GM19452 (cell line): ENCODE results near the gene BCL2L13.

ENCODE experiments used
- ATAC-seq: cut with Tn5 transposase; IDR thresholded peaks from one replicate; pipeline ENCODE4 v1.9.1; 2021; ENCODE audit not compliant: unreplicated experiment

Gene BCL2L13

GRCh38 chr22:17726006-17726927, 87.7 kb downstream of the BCL2L13 start:
- ATAC-seq = no peak

- ATAC-seq = no peak
These were observed 88.7 kb downstream of the BCL2L13 start for GRCh38 chr22:17726928-17727897.

GRCh38 chr22:17728786-17729185, 90.2 kb downstream of the BCL2L13 start:
- ATAC-seq = no peak

DNA sequence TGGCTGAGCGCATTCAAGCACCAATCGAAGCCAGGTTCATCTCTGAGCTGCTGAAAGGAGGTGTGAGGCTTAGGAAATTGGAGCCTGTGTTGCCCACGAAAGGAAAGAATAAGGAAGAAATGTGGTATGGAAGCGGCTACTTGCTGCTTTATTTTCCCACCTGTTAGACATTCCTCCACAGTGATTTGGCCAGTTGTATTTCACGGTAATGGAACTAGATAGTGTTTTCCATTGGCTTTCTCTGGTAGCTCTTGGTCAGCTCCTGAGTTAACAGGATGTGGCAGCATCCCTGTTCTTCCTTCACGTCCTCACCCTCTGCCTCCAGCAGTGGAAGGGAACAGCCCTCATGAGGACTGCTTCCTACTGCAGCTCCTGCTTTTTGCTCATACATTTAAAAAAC, 91.0 kb downstream of the BCL2L13 start:
- no peak for ATAC-seq

GRCh38 chr22:17732251-17732854, 93.8 kb downstream of the BCL2L13 start:
- ATAC-seq = no peak

DNA sequence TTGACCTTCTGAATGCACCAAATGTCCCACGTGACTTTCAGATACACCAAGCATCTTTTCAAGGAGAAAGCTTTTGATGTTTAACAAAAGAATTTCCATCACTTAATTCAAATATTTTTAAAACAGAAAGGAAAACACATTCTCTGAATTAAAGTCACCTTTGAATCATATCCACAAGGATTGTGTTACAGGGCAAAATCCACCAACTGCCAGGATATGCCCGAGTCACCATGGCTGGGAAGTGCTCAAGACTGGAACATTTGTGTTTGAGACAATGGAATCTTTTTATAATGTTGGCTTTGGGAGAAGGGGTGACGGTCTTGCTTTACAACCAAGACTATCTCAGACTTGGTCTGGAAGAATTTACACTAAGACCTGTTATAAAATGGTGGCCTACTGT, 94.9 kb downstream of the BCL2L13 start:
- no peak for ATAC-seq

GRCh38 chr22:17734187-17734586, 95.6 kb downstream of the BCL2L13 start:
- no peak for ATAC-seq

GRCh38 chr22:17738386-17739128, 100.0 kb downstream of the BCL2L13 start:
- ATAC-seq = no peak

GRCh38 chr22:17739196-17739975, 100.8 kb downstream of the BCL2L13 start:
- no peak for ATAC-seq

- ATAC-seq = no peak
These were observed 103.4 kb downstream of the BCL2L13 start for GRCh38 chr22:17741866-17742526.

- ATAC-seq = no peak
These were observed 104.0 kb downstream of the BCL2L13 start for GRCh38 chr22:17742527-17742902.

DNA sequence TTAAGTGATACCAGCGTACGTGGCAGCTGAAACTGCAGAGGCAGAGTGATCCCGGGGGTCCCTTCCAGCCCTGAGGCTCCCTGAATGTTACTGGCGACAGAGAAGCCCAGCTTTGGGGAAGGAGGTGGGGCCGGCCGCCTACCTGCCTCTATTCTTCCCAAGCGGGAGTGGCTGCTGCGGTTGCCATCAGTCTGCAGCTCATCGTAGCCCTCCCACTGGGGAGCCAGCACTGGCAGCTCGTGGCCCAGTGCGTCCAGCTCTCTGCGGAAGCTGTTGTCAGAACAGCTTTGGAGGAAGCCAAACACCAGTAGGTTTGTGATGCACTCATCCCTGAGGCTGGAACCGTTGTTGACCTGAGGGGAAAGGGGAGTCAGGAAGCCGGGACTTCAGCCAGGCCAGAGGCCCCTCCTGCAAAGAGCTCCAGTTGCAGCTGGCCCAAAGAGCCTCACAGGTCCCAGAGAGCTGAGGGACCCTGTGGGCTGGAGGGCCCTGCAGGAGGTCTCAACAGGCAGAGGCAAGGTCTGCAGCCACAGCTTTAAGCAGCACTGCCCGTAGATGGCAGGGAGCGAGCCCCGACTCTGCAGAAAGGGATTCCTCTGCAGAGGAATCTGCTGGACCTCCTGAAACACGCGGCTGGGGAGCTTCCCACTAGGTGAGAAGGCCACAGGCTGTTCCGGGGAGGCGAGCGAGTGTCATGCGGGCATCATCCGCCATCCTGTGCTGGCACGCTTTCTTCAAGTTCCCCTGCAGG, 105.3 kb downstream of the BCL2L13 start:
- ATAC-seq = no peak

- ATAC-seq = no peak
These were observed 105.9 kb downstream of the BCL2L13 start for GRCh38 chr22:17744430-17744829.

- ATAC-seq = no peak
These were observed 108.4 kb downstream of the BCL2L13 start for GRCh38 chr22:17746916-17747315.

- ATAC-seq = no peak
These were observed 110.2 kb downstream of the BCL2L13 start for GRCh38 chr22:17748555-17749353.

- no peak for ATAC-seq
These were observed 111.2 kb downstream of the BCL2L13 start for GRCh38 chr22:17749605-17750395.

DNA sequence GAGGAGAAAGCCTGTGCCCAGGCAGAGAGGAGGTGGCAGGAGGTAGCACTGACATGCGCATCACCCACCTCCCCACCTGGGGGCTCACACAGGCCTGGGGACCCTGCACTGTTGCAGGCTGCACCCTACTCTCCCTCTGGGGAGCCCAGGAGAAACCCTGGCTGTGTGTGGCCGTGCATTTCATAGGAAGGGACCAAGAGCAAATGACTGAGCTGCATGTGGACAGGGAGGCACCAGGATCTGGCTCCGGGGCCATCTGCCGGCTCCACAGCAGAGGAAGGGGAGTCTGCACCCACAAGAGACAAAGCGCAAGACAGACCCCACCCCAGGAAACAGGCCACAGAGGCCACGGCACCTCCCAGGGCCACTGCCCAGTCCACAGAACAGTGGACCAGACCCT, 113.0 kb downstream of the BCL2L13 start:
- ATAC-seq = no peak
